GM12891 (cell line): ENCODE results near the gene SLC2A3.
"Not testable (repeated sequence)": the region's sequence is repeated elsewhere in the genome, so short reads cannot be mapped to it uniquely, and the experiment has no call there.

Source experiments
- DNase-seq: peaks from one replicate; pipeline ENCODE4 v3.0.0; 2011; ENCODE audit warnings: low spot score; ENCODE audit not compliant: insufficient read length
- FAIRE-seq: peaks from 2 replicates; lab custom pipeline; 2011; peaks lifted over from hg19 to GRCh38; lab: Jason Lieb, UNC
- PAX5 ChIP-seq: IDR thresholded peaks from 2 replicates; pipeline ENCODE4 v1.6.1; 2011; ENCODE audit warnings: low read length, moderate library complexity, mild to moderate bottlenecking; ENCODE audit not compliant: insufficient read depth, severe bottlenecking
- POLR2A ChIP-seq: IDR thresholded peaks from 2 replicates; pipeline ENCODE4 v1.6.1; 2011; ENCODE audit warnings: low read depth, low read length, control low read depth
- POLR2AphosphoS5 ChIP-seq: IDR thresholded peaks from 2 replicates; pipeline ENCODE4 v1.6.1; 2011; ENCODE audit warnings: low read depth, low read length, control low read depth
- POU2F2 ChIP-seq: IDR thresholded peaks from 2 replicates; pipeline ENCODE4 v1.6.1; 2011; ENCODE audit warnings: low read depth, mild to moderate bottlenecking, control low read depth, low read length, moderate library complexity
- SPI1 ChIP-seq: IDR thresholded peaks from 2 replicates; pipeline ENCODE4 v1.6.1; 2011; ENCODE audit warnings: low read depth, low read length, control low read depth
- TAF1 ChIP-seq: IDR thresholded peaks from 2 replicates; pipeline ENCODE4 v1.6.1; 2011; ENCODE audit warnings: low read depth, low read length, control low read depth

The SLC2A3 gene

GRCh38 chr12:7929083-7929792 lies 6.7 kb downstream of the SLC2A3 start:
- TF ChIP-seq POLR2AphosphoS5 (no peak), POLR2A (no peak), SPI1 (no peak)
- FAIRE-seq = no peak
- DNase-seq = no peak

- TF ChIP-seq PAX5 (no peak), POLR2AphosphoS5 (no peak), SPI1 (no peak), POLR2A (no peak), TAF1 (no peak), POU2F2 (no peak)
- DNase-seq (no peak), FAIRE-seq (no peak)
Measured at GRCh38 chr12:7927470-7927869, 8.5 kb downstream of the SLC2A3 start.

GRCh38 chr12:7926068-7926666 lies 9.8 kb downstream of the SLC2A3 start:
- not testable (repeated sequence) for FAIRE-seq, DNase-seq

GRCh38 chr12:7923241-7924236 lies 12.4 kb downstream of the SLC2A3 start:
- no peak for FAIRE-seq
- DNase-seq = no peak
- TF ChIP-seq POLR2AphosphoS5 = no peak
- TF ChIP-seq SPI1 = no peak
- TF ChIP-seq POLR2A = no peak
- TF ChIP-seq TAF1 = no peak
- TF ChIP-seq PAX5 = no peak
- no peak for TF ChIP-seq POU2F2

GRCh38 chr12:7921181-7921580 lies 14.8 kb downstream of the SLC2A3 start:
- not testable (repeated sequence) for DNase-seq, FAIRE-seq

- DNase-seq, FAIRE-seq: not testable (repeated sequence)
Measured at GRCh38 chr12:7918268-7918590, 17.8 kb downstream of the SLC2A3 start.

GRCh38 chr12:7917392-7918267 lies 18.4 kb downstream of the SLC2A3 start:
- no peak for DNase-seq

GRCh38 chr12:7916936-7917335 lies 19.1 kb downstream of the SLC2A3 start:
- DNase-seq (no peak), FAIRE-seq (no peak)
- no peak for TF ChIP-seq TAF1
- no peak for TF ChIP-seq POLR2A
- TF ChIP-seq POU2F2 = no peak
- TF ChIP-seq SPI1 = no peak
- TF ChIP-seq POLR2AphosphoS5 = no peak
- TF ChIP-seq PAX5 = no peak

More at GRCh38 chr12:7917392-7918267, 18.4 kb downstream of the SLC2A3 start:
- TF ChIP-seq POLR2A (no peak), TAF1 (no peak), SPI1 (no peak), PAX5 (no peak), POU2F2 (no peak), POLR2AphosphoS5 (no peak)
- no peak for FAIRE-seq

GRCh38 chr12:7915661-7916403 lies 20.2 kb downstream of the SLC2A3 start:
- TF ChIP-seq POLR2A (no peak), POU2F2 (no peak), POLR2AphosphoS5 (no peak), SPI1 (no peak), PAX5 (no peak), TAF1 (no peak)
- DNase-seq = no peak
- no peak for FAIRE-seq

- not testable (repeated sequence) for DNase-seq, FAIRE-seq
Measured at GRCh38 chr12:7910106-7910505, 25.9 kb downstream of the SLC2A3 start.
